Measurements from ENCODE around the gene CIC. TPM values are rescaled to one million over a fixed set of nuclear protein-coding genes. Genes with fewer than 3 reads are reported as not detected.

CIC gene
- total and polyA plus RNA-seq, 9 donors: 13.6 to 52.7 (median 41.9) TPM

GRCh38 chr19:42294471-42295137, 25.6 kb downstream of the CIC start:
- Histone ChIP-seq H3K27ac (ENCODE audit: low read length) (no peak overlapping the region), H3K4me1 (ENCODE audit: control insufficient read depth, insufficient read depth, low read length) (peaks cover 2% of the 10 kb centered on the region), H3K36me3 (ENCODE audit: control insufficient read depth, insufficient read depth, low read length) (peaks cover 68% of the 10 kb centered on the region), H3K27me3 (ENCODE audit: control insufficient read depth, insufficient read depth, low read length) (no peaks in the 10 kb centered on the region), H3K9me3 (replicated peaks; ENCODE audit: control insufficient read depth, low read depth, low read length) (no peaks in the 10 kb centered on the region), H3K4me3 (ENCODE audit: low read length) (no peak overlapping the region)
- DNase-seq: no peak
- 82% methylated on average over 16 of the region's 24 CpGs for WGBS (ENCODE audit: insufficient coverage)

- Histone ChIP-seq H3K4me3 (ENCODE audit: low read length) (no peak overlapping the region), H3K4me1 (ENCODE audit: control insufficient read depth, insufficient read depth, low read length) (peaks cover 2% of the 10 kb centered on the region), H3K9me3 (replicated peaks; ENCODE audit: control insufficient read depth, low read depth, low read length) (no peaks in the 10 kb centered on the region), H3K36me3 (ENCODE audit: control insufficient read depth, insufficient read depth, low read length) (peaks cover 60% of the 10 kb centered on the region), H3K27me3 (ENCODE audit: control insufficient read depth, insufficient read depth, low read length) (no peaks in the 10 kb centered on the region), H3K27ac (ENCODE audit: low read length) (no peak overlapping the region)
- DNase-seq: no peak
- 78% methylated on average over 2 of the region's 5 CpGs for WGBS (ENCODE audit: insufficient coverage)
Observed at GRCh38 chr19:42295342-42295741, 26.3 kb downstream of the CIC start.

GRCh38 chr19:42295831-42296525, 26.9 kb downstream of the CIC start:
- peak; percentile 75 for DNase-seq
- Histone ChIP-seq H3K27ac (ENCODE audit: low read length) (no peak overlapping the region), H3K4me3 (ENCODE audit: low read length) (no peak overlapping the region), H3K36me3 (ENCODE audit: control insufficient read depth, insufficient read depth, low read length) (peaks cover 54% of the 10 kb centered on the region), H3K9me3 (replicated peaks; ENCODE audit: control insufficient read depth, low read depth, low read length) (no peaks in the 10 kb centered on the region), H3K4me1 (ENCODE audit: control insufficient read depth, insufficient read depth, low read length) (peaks cover 2% of the 10 kb centered on the region), H3K27me3 (ENCODE audit: control insufficient read depth, insufficient read depth, low read length) (no peaks in the 10 kb centered on the region)
- 47% methylated on average over 4 of the region's 6 CpGs for WGBS (ENCODE audit: insufficient coverage)

GRCh38 chr19:42297039-42297438, 28.0 kb downstream of the CIC start:
- Histone ChIP-seq H3K36me3 (ENCODE audit: control insufficient read depth, insufficient read depth, low read length) (peaks cover 43% of the 10 kb centered on the region), H3K4me1 (ENCODE audit: control insufficient read depth, insufficient read depth, low read length) (peaks cover 7% of the 10 kb centered on the region), H3K27me3 (ENCODE audit: control insufficient read depth, insufficient read depth, low read length) (no peaks in the 10 kb centered on the region), H3K4me3 (ENCODE audit: low read length) (no peak overlapping the region), H3K9me3 (replicated peaks; ENCODE audit: control insufficient read depth, low read depth, low read length) (no peaks in the 10 kb centered on the region), H3K27ac (ENCODE audit: low read length) (no peak overlapping the region)
- 86% methylated on average over 7 of the region's 15 CpGs for WGBS (ENCODE audit: insufficient coverage)
- peak; percentile 11 for DNase-seq

GRCh38 chr19:42301646-42302203, 32.7 kb downstream of the CIC start, which contains the start of gene PRR19:
PRR19 (plus strand) TSS chr19:42302132; CDS start chr19:42309585, 7,453 bp downstream.
- Histone ChIP-seq H3K4me3 (ENCODE audit: low read length) (peak within 1 kb of the TSS; percentile 70), H3K36me3 (ENCODE audit: control insufficient read depth, insufficient read depth, low read length) (peaks cover 3% of the 10 kb centered on the region), H3K27me3 (ENCODE audit: control insufficient read depth, insufficient read depth, low read length) (no peaks in the 10 kb centered on the region), H3K27ac (ENCODE audit: low read length) (peak within 1 kb of the TSS; percentile 74), H3K4me1 (ENCODE audit: control insufficient read depth, insufficient read depth, low read length) (peaks cover 17% of the 10 kb centered on the region), H3K9me3 (replicated peaks; ENCODE audit: control insufficient read depth, low read depth, low read length) (no peaks in the 10 kb centered on the region)
- WGBS (ENCODE audit: insufficient coverage): 5% methylated on average over 17 of the region's 21 CpGs
- no peak for DNase-seq

GRCh38 chr19:42303101-42303464, 34.0 kb downstream of the CIC start:
- Histone ChIP-seq H3K9me3 (replicated peaks; ENCODE audit: control insufficient read depth, low read depth, low read length) (no peaks in the 10 kb centered on the region), H3K27me3 (ENCODE audit: control insufficient read depth, insufficient read depth, low read length) (no peaks in the 10 kb centered on the region), H3K4me1 (ENCODE audit: control insufficient read depth, insufficient read depth, low read length) (peaks cover 17% of the 10 kb centered on the region), H3K36me3 (ENCODE audit: control insufficient read depth, insufficient read depth, low read length) (no peaks in the 10 kb centered on the region), H3K4me3 (ENCODE audit: low read length) (peak overlapping the region; percentile 70), H3K27ac (ENCODE audit: low read length) (peak overlapping the region; percentile 37)
- WGBS (ENCODE audit: insufficient coverage): 42% methylated on average over 3 of the region's 11 CpGs
- DNase-seq: no peak

- DNase-seq: no peak
- no peak overlapping the region for H3K27ac ChIP-seq (ENCODE audit: low read length)
- no peaks in the 10 kb centered on the region for H3K36me3 ChIP-seq (ENCODE audit: control insufficient read depth, insufficient read depth, low read length)
- peaks cover 17% of the 10 kb centered on the region for H3K4me1 ChIP-seq (ENCODE audit: control insufficient read depth, insufficient read depth, low read length)
- no peak overlapping the region for H3K4me3 ChIP-seq (ENCODE audit: low read length)
- 98% methylated on average over 5 of the region's 8 CpGs for WGBS (ENCODE audit: insufficient coverage)
- no peaks in the 10 kb centered on the region for H3K9me3 ChIP-seq (replicated peaks; ENCODE audit: control insufficient read depth, low read depth, low read length)
- no peaks in the 10 kb centered on the region for H3K27me3 ChIP-seq (ENCODE audit: control insufficient read depth, insufficient read depth, low read length)
Observed at GRCh38 chr19:42303876-42304275, 34.8 kb downstream of the CIC start.

GRCh38 chr19:42306646-42307045, 37.6 kb downstream of the CIC start:
- 90% methylated on average over 17 of the region's 22 CpGs for WGBS (ENCODE audit: insufficient coverage)
- H3K27me3 ChIP-seq (ENCODE audit: control insufficient read depth, insufficient read depth, low read length): no peaks in the 10 kb centered on the region
- H3K27ac ChIP-seq (ENCODE audit: low read length): no peak overlapping the region
- no peaks in the 10 kb centered on the region for H3K9me3 ChIP-seq (replicated peaks; ENCODE audit: control insufficient read depth, low read depth, low read length)
- no peak for DNase-seq
- H3K36me3 ChIP-seq (ENCODE audit: control insufficient read depth, insufficient read depth, low read length): no peaks in the 10 kb centered on the region
- peaks cover 16% of the 10 kb centered on the region for H3K4me1 ChIP-seq (ENCODE audit: control insufficient read depth, insufficient read depth, low read length)
- H3K4me3 ChIP-seq (ENCODE audit: low read length): no peak overlapping the region

GRCh38 chr19:42309686-42310085, 40.6 kb downstream of the CIC start:
- H3K9me3 ChIP-seq (replicated peaks; ENCODE audit: control insufficient read depth, low read depth, low read length): no peaks in the 10 kb centered on the region
- H3K4me1 ChIP-seq (ENCODE audit: control insufficient read depth, insufficient read depth, low read length): peaks cover 3% of the 10 kb centered on the region
- H3K36me3 ChIP-seq (ENCODE audit: control insufficient read depth, insufficient read depth, low read length): no peaks in the 10 kb centered on the region
- H3K27ac ChIP-seq (ENCODE audit: low read length): no peak overlapping the region
- no peak overlapping the region for H3K4me3 ChIP-seq (ENCODE audit: low read length)
- H3K27me3 ChIP-seq (ENCODE audit: control insufficient read depth, insufficient read depth, low read length): peaks cover 26% of the 10 kb centered on the region
- no peak for DNase-seq
- WGBS (ENCODE audit: insufficient coverage): 90% methylated on average over 13 of the region's 14 CpGs

- Histone ChIP-seq H3K36me3 (ENCODE audit: control insufficient read depth, insufficient read depth, low read length) (no peaks in the 10 kb centered on the region), H3K4me1 (ENCODE audit: control insufficient read depth, insufficient read depth, low read length) (peaks cover 3% of the 10 kb centered on the region), H3K9me3 (replicated peaks; ENCODE audit: control insufficient read depth, low read depth, low read length) (no peaks in the 10 kb centered on the region), H3K27me3 (ENCODE audit: control insufficient read depth, insufficient read depth, low read length) (peaks cover 35% of the 10 kb centered on the region), H3K4me3 (ENCODE audit: low read length) (no peak overlapping the region), H3K27ac (ENCODE audit: low read length) (no peak overlapping the region)
- WGBS (ENCODE audit: insufficient coverage): 67% methylated on average over 1 of the region's 2 CpGs
- no peak for DNase-seq
Observed at GRCh38 chr19:42311657-42312056, 42.6 kb downstream of the CIC start.
